CD4-positive, alpha-beta T cell treated with Interferon gamma for 1 hour (primary cell): ENCODE measurements around the gene SLC2A14.
"Not testable (repeated sequence)": the region's sequence is repeated elsewhere in the genome, so short reads cannot be mapped to it uniquely, and the experiment has no call there.

Experiments used
- DNase-seq: peaks from one replicate; pipeline ENCODE4 v3.0.0-alpha.2; 2020

SLC2A14 gene

DNA sequence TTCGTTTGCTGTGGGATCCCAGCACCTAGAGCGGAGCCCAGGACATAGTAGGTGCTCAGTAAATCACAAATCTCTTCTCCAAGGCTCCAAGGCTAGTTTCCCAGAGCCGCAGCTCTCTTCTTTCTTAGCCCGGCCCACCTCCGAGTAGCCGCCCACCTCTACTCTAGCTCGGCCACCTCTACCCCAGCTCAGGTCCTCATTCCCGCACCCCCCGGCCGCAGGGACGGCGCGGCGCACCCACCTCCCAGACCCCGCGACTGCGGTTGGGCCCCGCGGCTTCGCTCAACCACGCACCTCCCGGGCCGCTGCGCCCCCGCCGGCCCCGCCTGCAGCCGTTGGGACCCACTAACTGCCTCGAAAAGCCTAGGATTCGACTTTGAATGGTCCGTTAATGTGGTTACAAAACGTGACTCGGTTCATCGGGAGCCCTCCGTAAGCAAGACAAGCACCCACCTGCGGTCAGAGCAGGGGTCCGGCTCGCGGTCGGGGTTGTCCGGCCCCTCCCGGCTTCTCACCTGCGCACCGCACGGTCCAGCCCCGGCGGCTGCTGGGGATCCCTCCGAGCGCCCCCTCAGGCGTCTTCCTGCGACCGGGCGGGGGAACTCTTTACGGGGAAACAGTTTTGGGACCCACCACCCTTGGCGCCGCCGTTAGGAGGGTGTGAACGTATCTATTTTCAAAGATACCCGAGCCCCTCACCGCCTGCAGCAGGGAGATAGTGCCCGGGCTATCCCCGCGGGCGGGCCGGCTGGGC, at the start of gene SLC2A14:
Gene SLC2A14 (minus strand): TSS at position 350 of the 754 bp plus-strand sequence. CDS start 3,035 bp downstream, outside the sequence.
- DNase-seq, result no peak

DNA sequence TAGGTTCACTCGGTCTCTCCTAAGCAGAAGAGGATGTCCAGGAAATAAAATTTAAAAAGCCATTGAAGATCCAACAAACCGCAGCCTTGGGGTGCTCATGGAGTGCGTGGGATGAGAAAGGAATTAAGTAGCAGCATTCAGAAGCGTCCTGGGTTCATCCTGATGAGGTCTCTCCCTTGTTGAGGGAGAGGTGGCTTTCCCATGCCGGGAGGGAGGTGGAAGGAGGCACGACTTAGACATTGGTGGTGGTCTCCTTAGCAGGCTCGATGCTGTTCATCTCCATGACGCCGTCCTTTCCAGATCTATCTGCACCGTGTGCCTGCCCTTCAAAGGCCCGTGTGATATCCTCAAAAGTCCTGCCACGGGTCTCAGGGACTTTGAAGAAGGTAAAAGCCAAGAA, 48.5 kb upstream of the SLC2A14 start:
- not testable (repeated sequence) for DNase-seq

DNA sequence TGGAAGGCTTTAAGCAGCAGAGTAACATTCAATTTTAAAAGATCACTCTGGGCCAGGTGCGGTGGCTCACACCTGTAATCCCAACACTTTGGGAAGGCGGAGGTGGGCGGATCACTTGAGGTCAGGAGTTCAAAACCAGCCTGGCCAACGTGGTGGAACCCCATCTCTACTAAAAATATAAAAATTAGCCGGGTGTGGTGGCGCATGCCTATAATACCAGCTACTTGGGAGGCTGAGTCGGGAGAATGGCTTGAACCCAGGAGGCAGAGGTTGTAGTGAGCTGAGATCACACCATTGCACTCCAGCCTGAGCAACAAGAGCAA, 45.5 kb upstream of the SLC2A14 start:
- not testable (repeated sequence) for DNase-seq

DNA sequence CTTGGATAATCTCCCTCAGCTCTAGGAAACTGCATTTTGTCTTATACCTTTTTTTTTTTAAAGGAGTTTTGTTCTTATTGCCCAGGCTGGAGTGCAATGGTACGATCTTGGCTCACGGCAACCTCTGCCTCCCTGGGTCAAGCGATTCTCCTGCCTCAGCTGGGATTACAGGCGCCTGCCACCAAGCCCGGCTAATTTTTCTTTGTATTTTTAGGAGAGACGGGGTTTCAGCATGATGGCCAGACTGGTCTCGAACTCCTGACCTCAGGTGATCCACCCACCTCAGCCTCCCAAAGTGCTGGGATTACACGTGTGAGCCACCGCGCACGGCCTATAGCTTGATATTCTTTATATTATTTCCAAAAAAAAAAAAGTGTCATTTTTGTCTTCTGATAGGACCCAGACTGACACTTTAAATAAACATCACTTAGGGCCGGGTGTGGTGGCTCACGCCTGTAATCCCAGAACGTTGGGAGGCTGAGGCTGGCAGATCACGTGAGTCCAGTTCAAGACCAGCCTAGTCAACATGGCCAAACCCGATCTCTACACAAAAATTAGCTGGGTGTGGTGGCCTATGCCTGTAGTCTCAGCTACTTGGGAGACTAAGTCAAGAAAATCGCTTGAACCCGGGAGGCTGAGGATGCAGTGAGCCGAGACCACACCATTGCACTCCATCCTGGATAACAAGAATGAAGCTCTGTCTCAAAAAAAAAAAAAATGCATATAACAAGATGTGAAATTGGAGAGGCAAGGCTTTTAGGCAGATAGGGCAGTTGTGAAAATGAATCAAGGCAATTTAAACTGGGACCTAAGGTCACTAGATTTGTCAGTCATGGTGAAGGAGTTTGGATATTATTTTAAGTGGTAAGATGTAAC, 44.9 kb upstream of the SLC2A14 start:
- no peak for DNase-seq

DNA sequence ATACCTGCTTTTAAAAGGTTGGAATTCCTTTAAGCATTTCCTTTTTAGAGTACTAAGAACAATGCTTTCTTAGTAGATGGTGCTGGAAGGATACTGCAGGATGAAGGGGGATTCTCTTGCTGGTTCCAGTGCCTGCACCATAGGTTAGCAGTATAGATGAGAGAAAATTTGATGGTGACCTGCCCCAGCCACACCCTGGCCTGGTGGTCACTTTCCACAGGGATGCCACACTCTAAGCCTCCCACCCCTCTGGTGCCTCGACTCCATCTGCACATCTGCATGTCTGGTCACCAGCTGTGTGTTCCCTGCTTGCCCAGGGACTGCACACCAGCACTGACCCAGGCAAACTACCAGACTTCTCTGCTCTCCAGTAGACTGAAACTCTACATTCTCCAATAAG, 44.2 kb upstream of the SLC2A14 start:
- DNase-seq, result peak; percentile 13

DNA sequence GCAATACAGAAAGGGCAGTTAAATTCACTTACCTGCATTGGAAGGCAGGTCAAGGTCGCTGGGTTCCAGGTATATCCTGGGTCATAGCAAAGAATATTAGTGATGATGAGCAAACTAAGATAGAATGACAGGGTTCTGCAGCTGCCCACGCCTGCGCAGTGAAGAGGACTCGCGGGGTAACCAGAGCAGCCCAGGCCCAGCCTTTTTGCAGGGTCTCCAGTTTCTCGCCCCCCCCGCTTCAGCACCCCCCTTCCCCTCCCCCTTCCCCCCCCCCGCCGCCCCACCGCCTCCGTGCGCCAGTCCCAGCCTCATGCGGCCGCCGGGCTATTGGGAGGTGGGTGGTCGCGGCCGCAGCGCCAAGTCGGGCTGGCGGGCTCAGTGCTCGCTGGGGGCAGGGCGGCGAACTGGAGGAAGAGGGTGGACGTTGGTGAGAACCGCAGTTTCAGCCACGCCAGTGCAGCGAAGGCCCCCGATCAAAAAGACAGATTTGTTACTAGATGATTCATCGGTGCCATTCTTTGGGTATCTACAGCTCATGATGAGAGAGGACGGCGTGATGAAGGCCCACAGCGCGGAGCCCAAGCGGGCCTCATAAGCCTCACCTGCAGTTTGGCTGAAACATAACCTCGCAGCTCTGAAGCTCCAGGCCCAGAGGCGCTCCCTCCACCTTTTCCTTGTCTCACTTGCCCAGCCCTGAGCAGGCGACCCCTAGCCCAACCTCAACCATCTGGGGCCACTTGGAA, 43.1 kb upstream of the SLC2A14 start:
- DNase-seq, result no peak

DNA sequence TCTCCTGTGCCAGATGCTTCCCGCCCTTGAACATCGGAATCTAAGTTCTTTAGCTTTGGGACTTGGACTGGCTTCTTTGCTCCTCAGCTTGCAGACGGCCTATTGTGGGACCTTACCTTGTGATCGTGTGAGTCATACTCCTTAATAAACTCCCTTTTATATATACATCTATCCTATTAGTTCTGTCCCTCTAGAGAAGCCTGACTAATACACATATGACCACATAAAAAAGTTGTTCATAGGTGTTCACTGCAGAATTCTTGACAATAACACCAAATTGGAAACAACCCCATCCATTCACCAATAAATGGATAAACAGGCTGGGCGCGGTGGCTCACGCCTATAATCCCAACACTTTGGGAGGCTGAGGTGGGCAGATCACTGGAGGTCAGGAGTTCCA, 37.4 kb upstream of the SLC2A14 start:
- not testable (repeated sequence) for DNase-seq

DNA sequence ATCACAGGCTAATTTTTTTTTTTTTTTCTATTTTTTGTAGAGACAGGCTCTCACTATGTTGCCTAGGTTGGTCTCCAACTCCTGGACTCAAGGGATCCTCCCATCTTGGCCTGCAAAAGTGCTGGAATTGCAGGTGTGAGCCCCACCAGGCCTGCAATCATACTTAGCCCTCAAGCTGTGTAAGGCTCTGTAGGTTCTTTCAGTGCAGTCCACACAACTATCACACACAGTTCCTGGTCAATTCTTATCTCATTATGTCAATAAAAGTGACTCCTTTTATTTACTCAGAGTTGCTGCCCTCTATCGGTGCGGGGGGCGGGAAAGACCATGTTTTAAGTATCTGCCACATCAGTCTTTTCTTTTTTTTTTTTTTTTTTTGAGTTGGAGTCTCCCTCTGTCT, 34.3 kb upstream of the SLC2A14 start:
- DNase-seq, result no peak

DNA sequence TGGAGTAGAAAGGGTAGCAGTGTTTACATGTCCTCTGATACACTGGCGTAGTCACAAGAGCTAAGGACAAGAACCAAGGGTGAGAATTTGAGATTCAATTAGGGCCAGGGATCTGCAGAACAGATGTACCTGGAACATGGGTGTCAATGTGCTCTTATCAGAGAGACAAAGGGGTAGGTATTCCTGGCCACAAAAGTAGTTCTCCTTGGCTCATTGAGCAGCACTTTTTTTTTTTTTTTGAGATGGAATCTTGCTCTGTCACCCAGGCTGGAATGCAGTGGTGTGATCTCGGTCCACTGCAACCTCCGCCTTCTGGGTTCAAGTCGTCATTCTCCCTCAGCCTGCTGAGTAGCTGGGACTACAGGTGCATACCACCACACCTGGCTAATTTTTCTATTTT, 33.6 kb upstream of the SLC2A14 start:
- not testable (repeated sequence) for DNase-seq

DNA sequence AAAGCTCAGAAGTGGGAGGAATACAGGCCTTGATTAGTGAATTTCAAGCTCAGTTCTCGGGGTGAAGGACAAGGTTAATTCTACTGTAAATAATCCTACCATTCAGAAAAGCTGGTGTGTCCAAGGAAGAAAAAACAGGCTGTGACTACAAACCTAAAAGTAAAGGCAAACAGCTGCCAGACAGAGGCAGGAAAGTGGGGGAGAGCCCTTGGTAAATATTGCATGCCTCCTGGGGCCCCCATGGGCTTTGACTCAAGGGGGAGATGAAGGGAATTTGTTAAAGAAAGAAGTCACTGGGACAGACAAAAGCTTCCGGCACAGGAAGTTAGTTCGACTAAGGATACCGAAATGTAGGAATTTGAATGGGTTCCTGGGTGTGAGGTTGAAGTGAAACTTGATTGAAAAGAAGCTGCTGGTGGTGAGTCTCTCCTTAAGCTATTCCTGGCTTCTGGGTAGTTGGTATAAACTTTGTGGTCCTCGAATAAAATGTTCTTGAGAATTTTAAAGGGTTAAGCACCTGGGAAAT, 32.9 kb upstream of the SLC2A14 start:
- DNase-seq, result not testable (repeated sequence)

DNA sequence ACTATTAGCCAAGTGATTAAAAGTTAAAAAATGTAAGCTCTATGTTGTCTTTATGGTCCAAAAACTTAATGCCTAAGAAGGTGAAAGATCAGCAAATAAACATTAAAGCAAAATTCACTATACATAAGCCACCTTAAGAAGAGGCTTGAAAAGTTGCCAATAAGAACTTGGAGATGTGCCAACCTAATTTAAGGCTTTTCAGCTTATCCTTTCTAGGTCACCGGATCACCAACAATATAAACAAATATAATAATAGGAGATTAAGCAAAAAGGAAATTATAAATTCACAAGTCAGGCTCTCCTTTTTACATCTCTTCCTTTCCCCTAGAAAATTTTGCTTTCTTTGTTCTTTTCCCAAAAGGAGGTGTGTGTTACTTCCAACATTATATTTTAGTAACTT, 32.4 kb upstream of the SLC2A14 start:
- DNase-seq, result no peak

DNA sequence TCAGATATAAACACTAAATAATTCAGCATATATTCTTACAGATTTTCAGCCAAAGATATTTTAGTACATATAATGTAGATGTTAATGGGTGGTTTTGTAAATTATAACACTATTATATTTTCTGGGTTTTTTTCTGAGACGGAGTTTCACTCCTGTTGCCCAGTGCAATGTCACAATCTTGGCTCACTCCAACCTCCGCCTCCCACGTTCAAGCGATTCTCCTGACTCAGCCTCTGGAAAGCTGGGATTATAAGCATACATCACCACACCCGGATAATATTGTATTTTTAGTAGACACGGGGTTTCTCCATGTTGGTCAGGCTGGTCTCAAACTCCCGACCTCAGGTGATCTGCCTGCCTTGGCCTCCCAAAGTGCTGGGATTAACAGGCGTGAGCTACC, 29.7 kb upstream of the SLC2A14 start:
- DNase-seq, result not testable (repeated sequence)

DNA sequence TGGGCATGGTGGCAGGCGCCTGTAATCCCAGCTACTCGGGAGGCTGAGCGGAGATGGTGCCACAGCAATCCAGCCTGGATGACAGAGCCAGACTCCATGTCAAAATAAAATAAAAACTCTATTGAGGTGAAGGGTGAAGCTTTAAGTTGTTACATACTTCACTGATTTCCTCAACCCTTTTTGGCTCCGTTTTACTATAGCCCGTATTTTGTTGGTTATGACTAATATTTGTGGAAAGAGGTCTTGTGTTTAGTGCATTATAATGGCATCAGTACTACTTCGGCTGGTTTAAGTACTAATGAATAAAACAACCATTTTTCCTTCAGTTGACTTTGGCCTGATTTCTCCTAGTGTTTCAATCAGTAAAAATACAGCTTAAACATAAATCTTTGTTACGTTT, 27.0 kb upstream of the SLC2A14 start:
- no peak for DNase-seq

DNA sequence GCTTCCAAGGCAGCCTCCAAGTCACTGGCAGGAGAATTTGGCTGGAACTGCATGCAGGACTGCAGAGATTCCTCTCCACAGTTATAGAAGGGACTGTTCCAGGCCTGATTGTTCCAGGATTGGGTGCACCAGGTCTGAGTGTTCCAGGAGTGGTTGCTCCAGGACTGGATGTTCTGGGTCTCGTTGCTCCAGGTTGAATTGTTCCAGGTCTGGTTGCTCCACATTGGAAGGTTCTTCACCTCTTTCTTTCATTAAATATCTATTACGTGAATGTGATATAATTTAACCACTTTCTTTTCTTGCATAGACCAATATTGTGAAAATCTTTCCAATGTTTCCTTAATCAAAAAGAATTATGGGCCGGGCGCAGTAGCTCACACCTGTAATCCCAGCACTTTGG, 24.0 kb upstream of the SLC2A14 start:
- DNase-seq, result not testable (repeated sequence)

DNA sequence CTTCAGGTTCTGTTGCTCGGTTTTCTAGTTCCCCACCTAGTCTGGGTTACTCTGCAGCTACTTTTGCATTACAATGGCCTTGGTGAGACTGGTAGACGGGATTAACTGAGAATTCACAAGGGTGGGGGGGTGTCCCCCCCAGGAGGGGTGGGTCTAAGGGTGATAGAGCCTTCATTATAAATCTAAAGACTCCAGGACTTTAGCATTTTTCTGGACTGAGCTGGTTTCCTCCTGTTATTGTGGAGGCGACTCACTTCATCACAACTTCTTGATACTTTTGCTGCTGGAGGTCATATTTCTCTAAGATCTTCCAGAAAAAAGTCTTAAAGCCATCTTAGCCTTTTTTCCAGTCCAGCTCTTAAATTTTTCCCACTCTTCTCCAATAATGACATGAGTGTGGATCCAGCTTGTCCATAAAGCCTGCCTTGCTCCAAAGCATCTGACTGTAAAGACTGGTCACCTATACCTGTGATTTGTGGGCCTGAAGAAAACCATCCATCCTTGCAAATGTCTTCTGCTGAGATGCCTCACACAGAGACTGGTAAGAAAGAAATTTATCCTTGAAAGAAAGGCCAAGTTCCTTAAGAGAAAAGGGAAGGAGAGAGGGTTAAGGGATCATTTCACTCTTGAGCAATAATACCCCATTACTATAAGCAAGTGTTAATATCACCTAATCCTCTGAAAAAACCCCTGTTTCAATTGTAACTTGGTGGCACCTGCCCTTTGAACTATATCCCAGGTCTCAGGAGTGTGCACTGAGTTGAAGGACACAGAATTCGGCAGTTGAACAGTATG, 19.7 kb upstream of the SLC2A14 start:
- DNase-seq, result no peak

DNA sequence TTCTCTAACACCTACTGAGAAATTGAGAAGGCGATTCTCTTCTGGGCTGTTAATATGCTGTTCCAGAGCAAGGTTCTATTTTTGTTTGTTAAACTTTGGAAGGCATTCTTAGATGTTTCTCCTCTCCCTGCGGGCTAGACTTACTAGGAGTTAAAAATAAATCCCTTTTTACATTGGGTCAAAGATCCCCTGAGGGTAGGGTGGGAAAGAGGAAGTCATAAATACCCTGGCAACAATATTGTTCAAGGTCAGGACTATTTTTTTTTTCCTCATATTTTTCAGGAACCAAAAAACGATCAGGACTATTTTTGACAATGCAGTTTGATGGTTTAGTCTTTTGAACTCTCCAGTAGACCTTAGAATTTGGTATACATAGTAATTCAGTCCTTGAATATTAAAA, 12.0 kb upstream of the SLC2A14 start:
- no peak for DNase-seq

DNA sequence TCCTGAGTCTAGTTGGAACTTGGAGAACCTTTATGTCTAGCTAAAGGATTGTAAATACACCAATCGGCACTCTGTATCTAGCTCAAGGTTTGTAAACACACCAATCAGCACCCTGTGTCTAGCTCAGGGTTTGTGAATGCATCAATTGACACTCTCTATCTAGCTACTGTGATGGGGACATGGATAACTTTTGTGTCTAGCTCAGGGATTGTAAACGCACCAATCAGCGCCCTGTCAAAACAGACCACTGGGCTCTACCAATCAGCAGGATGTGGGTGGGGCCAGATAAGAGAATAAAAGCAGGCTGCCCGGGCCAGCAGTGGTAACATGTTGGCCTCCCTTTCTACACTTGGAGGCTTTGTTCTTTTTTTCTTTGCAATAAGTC, 9.0 kb upstream of the SLC2A14 start:
- DNase-seq, result not testable (repeated sequence)

DNA sequence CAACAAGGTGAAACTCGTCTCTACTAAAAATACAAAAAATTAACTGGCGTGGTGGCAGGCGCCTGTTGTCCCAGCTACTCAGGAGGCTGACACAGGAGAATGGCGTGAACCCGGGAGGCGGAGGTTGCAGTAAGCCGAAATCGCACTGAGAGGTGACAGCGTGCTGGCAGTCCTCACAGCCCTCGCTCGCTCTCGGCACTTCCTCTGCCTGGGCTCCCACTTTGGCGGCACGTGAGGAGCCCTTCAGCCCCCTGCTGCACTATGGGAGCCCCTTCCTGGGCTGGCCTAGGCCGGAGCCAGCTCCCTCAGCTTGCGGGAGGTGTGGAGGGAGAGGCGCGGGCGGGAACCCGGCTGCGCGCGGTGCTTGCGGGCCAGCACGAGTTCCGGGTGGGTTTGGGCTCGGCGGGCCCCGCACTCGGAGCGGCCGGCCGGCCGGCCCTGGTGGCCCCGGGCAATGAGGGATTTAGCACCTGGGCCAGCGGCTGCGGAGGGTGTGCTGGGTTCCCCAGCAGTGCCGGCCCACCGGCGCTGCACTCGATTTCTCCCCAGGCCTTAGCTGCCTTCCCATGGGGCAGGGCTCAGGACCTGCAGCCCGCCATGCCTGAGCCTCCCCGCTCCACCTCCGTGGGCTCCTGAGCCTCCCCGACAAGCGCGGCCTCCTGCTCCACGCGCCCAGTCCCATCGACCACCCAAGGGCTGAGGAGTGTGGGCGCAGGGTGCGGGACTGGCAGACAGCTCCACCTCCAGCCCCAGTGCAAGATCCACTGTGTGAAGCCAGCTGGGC, 8.4 kb upstream of the SLC2A14 start:
- not testable (repeated sequence) for DNase-seq

DNA sequence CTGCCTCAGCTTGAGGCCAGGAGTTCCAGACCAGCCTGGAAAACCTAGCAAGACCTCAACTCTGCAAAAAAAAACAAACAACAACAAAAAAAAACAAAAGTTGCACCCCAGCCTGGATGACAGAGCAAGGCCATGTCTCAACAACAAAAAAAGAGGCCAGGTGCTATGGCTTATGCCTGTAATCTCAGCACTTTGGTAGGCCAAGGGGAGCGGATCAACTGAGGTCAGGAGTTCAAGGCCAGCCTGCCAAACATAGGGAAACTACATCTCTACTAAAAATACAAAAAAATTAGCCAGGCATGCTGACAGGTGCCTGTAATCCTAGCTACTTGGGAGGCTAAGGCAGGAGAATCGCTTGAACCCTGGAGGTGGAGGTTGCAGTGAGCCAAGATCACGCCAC, 6.5 kb upstream of the SLC2A14 start:
- no peak for DNase-seq

DNA sequence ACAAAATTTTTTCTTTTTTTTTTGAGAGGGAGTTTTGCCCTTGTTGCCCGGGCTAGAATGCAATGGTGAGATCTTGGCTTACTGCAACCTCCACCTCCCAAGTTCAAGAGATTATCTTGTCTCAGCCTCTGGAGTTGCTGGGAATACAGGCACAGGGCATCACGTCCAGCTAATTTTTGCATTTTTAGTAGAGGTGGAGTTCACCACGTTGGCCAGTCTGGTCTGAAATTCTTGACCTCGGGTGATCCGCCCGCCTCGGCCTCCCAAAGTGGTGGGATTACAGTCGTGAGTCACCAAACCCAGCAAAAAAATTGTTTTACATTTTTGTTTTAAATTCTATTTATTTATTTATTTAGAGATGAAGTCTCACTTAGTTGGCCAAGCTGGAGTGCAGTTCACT, 4.7 kb upstream of the SLC2A14 start:
- no peak for DNase-seq

DNA sequence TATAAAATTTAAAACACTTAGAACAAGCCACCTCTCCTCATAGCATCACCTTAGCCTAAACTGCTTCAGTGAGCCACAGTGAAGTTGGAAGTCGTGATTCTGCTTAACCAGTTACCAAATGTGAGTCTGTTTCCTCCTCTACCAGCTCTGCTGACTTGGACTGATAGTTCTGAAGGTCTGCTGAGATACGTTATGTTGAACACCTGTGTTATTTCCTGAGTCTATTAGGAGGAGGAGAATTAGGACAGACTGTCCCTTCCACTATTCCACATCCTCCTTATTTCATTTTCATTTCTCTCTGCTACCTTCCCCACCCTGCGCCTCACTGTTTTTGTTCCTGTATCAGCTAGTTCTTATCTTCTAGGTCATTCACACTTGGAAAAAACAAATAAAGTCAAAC, 2.4 kb downstream of the SLC2A14 start:
- no peak for DNase-seq

DNA sequence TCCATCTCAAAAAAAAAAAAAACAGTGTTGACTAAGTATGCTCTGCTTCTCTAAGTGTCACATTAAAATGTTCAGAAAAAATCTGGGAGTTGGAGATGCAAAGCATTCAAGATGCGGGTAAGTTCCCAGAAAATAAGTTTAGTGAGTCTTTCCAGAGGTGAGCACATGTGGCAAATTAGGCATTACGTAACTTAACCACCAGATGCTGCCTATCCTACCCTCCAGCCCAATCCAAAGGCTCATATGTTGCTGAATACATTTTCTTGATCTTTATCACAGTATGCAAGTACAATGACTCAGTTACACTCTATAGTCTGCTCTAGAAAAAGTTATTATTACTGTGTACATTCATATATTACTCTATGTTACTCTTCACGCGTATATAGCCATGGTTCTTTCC, 3.6 kb downstream of the SLC2A14 start:
- DNase-seq, result no peak
